ENCODE data around the gene NSD1.
"Not testable (repeated sequence)": the region's sequence is repeated elsewhere in the genome, so short reads cannot be mapped to it uniquely, and the experiment has no call there.

NSD1 gene

GRCh38 chr5:177177847-177178437 is 44.4 kb downstream of the NSD1 start:
- not testable (repeated sequence) for DNase-seq

DNA sequence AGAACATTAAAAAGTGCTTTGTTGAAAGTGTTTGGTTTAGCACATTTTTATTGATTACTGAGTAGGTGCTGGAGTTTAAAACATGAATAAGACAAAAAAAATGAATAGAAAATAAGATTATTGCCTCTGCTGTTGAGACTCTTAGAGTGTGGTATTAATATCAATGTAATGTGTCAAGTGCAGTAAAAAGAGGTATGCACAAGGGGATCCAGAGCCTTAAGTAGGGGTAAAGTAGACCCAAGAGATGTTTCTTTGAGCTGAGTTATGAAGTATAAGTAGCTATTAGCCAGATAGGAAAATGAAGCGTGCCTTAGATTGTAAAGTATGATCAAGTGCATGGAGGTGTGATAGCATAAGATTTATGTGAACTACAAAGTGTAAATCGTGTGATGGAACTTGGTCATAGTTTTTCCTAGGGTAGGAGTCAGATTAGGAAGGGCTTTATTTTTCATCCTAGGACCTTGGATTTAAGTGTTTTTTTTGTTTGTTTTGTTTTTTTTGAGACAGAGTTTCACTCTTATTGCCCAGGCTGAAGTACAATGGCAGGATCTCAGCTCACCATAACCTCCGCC is 45.2 kb downstream of the NSD1 start:
- DNase-seq, result no peak

DNA sequence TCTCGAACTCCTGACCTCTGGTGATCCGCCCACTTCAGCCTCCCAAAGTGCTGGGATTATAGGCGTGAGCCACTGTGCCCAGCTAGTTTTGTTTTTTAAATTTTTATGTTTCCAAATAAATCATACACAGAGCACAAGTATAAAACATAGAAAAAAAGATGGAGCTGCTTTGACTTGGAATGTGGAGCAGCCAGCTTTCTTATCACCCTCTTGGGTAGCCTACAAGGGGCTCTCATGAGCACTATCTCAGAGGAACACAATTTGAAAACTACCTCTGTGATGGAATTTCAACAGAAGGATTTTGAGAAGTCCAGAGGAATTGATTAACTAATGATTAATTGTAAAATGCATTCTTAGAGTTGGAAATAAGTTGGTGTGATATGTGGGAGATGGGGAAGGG is 45.9 kb downstream of the NSD1 start:
- no peak for DNase-seq

DNA sequence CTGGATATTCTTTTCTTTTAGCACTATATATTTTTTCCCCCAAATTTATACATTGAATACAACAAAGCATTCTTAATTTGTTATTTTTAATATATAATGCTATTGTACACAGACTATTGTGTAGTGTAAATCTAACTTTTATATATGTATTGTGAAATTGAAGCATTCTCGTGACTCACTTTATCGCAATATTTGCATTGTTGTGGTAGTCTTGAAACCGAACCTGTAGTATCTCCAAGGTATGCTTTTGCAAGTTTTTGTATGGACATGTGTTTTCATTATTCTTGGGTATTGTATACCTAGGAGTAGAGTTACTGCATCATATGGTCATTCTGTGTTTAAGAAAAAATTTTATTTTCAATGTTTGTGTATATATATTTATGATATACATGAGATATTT is 49.6 kb downstream of the NSD1 start:
- DNase-seq, result no peak

DNA sequence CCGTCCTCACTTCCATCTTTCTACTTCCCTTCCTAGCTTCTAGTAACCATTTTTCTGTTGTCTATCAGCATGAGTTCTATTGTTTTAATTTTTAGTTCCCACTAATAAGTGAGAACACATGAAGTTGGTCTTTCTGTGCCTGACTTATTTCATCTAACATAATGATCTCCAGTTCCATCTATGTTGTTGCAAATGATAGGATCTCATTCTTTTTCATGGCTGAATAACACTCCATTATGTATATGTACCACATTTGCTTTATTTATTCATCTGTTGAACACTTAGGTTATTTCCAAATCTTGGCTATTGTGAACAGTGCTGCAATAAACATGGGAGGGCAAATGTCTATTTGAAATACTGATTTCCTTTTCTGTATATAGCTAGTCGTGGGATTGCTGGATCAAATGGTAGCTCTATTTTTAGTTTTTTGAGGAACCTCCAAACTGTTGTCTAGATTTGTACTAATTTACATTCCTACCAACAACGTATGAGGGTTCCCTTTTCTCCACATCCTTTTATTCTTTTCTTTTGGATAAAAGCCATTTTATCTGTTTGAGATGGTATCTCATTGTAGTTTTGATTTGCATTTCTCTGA is 50.3 kb downstream of the NSD1 start:
- DNase-seq, result no peak

GRCh38 chr5:177185993-177186392 is 52.4 kb downstream of the NSD1 start:
- no peak for DNase-seq

DNA sequence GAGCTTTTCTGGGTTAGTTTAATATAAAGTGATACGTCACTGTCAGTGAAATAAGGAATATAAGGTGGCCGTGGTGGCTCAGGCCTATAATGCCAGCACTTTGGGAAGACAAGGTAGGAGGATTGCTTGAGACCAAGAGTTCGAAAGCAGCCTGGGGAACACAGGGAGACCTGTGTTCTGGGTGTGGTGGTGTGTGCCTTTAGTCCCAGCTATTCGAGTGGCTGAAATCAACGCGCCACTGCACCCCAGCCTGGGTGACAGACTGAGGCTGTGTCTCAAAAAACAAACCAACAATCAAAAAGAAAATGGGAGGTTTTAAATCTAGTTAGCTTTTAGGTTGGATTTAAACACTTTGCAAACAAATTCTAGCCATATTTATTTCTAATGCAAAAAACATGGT is 53.1 kb downstream of the NSD1 start:
- DNase-seq, result no peak

GRCh38 chr5:177188775-177189174 is 55.2 kb downstream of the NSD1 start:
- DNase-seq, result no peak

DNA sequence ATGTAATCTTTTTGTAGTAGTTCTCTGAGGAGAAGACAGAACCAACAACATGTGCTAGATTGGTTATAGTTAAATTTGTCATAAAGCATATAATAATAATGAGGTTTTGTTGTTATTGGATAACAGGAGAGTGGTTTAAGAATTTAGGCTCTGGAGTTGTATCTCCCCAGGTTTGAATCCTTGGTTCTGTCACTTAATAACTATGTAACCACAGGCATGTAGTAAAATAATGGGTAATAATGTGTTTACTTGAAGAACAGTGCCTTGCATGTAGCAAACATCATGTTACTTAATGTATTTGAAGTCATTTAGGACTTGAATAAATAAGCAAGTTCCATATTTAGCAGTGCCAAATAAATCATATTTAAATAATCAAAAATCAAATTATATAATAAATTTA is 55.8 kb downstream of the NSD1 start:
- no peak for DNase-seq

- DNase-seq, result no peak
Measured at GRCh38 chr5:177189965-177190364, 56.4 kb downstream of the NSD1 start.

GRCh38 chr5:177194268-177194667 is 60.7 kb downstream of the NSD1 start:
- no peak for DNase-seq

DNA sequence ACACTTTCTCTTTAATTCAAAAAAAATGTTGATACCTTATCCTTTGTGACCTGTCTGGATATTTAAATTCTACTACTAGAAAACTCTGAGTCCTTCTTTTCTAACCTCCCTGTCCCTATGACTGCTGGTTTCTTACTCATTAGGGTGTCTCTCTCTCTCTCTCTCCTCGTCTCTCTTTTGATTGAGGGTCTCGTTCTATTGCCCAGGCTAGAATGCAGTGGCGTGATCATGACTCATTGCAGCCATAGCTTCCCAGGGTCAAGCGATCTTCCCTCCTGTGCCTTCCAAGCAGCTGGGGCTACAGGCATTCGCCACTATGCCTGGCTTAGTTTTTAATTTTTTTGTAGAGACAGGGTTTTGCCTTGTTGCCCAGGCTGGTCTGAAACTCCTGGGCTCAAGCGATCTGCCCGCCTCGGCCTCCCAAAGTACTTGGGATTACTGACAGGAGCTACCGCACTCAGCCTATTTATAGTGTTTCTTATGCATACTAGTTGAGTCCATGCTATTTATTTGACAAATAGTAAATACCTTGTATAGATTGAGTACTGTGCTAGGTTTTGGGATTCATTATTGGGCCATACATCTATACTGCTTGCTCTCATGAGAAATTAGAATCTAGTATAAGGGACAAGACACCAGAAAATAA is 61.9 kb downstream of the NSD1 start:
- no peak for DNase-seq

DNA sequence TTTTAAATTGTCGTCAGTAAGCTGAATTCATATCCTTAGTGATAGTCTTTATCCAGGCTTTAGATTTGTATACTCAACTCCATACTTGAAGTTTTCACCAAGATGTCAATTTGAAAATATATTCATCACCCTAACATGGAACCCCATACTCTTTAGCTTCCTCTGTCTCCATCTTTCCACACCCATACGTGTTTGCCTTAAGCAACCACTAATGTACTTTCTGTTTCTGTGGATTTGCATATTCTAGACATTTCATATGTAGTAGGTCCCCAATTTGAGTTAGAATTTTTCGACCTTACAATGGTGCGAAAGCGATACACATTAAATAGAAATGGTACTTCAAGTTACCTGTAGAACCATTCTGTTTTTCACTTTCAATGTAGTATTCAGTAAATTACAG is 65.2 kb downstream of the NSD1 start:
- no peak for DNase-seq

DNA sequence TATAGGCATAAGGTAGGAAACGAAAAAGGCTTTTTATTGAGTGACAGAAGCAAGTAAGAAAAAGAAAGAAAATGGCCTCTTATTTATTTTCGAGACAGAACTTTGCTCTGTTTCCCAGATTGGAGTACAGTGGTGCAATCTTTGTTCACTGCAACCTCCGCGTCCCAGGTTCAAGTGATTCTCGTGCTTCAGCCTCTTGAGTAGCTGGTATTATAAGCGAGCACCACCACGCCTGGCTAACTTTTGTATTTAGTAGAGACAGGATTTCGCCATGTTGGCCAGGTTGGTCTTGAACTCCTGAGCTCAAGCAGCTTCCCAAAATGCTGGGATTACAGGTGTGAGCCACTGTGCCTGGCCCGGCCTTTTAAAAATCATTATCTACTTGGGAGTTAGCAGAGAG is 70.7 kb downstream of the NSD1 start:
- DNase-seq, result no peak

GRCh38 chr5:177209610-177210009 is 76.0 kb downstream of the NSD1 start:
- no peak for DNase-seq

- no peak for DNase-seq
Measured at GRCh38 chr5:177212242-177212641, 78.7 kb downstream of the NSD1 start.

DNA sequence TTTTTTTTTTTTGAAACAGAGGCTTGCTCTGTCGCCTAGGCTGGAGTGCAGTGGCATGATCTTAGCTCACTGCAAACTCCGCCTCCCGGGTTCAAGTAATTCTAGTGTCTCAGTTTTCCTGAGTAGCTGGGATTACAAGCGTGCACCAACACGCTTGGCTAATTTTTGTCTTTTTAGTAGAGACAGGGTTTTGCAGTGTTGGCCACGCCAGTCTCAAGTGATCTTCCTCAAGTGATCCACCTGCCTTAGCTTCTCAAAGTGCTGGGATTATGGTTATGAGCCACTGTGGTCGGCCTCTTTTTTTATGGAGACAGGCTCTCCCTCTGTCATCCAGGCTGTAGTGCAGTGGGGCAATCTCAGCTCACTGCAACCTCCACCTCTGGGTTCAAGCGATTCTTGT is 87.0 kb downstream of the NSD1 start:
- no peak for DNase-seq

GRCh38 chr5:177222269-177222668 is 88.7 kb downstream of the NSD1 start:
- no peak for DNase-seq

DNA sequence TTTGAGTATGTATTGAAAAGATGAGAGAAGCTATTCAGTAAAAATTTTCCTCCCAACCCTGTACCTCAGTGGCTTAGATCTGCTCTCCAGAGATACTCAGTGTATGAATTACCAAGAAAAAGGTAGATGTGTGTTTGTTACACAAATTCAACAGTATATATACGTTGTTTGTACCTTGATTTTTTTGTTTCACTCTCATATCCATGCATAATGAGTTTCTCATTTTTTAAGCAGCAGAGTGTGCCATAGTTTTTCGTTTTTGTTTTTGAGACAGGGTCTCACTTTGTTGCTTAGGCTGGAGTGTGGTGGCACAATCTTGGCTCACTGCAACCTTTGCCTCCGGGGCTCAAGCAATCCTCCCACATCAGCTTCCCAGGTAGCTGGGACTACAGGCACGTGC is 92.2 kb downstream of the NSD1 start:
- DNase-seq, result no peak

DNA sequence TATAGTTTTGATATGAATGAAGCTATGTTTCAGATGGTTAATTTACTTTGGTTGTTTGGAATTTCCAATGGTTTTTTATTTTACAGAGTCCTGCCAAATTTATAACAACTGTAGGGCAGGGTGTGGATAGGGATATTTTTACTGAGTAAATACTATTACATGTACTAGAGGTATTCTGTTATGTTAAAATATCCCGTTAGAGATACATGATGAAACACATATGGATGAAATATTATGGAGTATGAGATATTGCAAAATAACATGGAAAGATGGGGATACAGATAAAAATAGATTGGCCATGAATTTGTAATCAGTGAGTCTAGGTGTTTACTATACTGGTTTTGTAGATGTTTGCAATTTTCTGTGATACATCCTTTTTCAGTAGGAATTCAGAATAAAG is 93.3 kb downstream of the NSD1 start:
- no peak for DNase-seq

DNA sequence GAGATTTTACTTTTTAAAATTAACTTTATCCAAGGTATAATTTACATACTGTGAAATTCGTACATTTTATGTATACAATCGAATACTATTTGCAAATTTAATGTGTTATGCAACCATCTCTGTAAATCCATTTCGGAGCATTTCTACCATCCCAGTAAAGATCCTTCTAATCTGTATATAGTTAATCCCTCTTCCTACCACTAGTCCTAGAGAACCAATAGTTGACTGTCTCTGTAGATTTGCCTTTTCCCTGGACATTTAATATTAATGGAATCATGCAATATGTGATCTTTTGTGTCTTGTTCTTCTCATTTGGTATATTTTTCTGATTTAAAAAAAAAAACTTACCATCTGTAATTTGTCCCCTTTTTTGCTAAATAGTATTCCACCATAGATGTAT is 95.2 kb downstream of the NSD1 start:
- no peak for DNase-seq

GRCh38 chr5:177230660-177231059 is 97.1 kb downstream of the NSD1 start:
- no peak for DNase-seq

- no peak for DNase-seq
Measured at GRCh38 chr5:177231479-177232250, 98.1 kb downstream of the NSD1 start.

DNA sequence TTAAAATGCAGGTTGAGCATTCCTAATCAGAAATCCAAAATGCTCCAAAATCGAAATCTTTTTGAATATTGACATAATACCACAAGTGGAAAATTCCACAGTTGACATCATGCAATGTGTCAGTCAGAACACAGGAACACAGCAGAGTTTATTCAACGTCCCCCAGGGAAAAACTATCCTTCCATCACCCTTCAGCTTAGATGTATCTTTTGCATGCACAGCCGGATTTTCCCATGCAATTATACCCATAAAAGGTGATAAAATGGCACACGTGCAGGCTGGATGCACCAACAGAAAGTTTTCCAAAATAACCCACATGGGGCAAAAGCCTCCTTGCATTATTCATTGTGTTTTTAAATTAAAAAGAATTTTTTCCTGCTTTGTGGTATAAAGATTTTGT is 98.8 kb downstream of the NSD1 start:
- no peak for DNase-seq

Measured in hematopoietic multipotent progenitor cell treated with erythropoietin and hydrocortisone succinate and interleukin-3 and kit ligand, for 6 days (in vitro differentiated cells).